ENCODE results near the gene SLC1A1. TPM values are rescaled to one million over a fixed set of nuclear protein-coding genes. Genes with fewer than 3 reads are reported as not detected.

Gene SLC1A1
- total RNA-seq, 1 donor from 2014 or later: 4.7 TPM

DNA sequence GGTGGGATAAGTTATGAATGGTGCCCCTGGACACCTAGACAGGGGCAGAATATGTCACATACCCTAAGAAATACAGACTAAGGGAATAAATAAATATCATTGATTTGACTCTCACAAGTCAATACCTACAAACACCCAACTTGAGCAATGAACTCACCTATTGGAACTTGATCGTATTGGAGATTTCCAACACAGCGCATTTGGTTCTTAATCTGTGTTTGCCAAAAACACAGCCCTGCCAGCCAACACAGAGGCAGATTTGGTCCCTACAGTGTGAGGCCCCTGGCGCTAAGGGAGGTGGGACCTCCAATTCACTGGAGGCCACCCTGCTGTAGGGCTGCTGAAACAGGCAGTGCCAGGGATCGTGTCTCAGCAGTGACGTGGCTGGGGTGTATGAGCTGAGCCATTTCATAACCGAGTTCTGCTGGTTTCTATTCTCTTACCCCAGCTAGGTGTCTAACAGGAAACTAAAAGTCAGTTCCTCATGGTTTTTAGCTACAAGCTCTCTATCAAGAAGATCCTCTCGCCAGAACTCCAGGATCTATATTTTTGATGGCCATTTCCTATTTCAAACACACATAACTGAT lies 84.5 kb downstream of the SLC1A1 start:
- TF ChIP-seq, protein P1, sequence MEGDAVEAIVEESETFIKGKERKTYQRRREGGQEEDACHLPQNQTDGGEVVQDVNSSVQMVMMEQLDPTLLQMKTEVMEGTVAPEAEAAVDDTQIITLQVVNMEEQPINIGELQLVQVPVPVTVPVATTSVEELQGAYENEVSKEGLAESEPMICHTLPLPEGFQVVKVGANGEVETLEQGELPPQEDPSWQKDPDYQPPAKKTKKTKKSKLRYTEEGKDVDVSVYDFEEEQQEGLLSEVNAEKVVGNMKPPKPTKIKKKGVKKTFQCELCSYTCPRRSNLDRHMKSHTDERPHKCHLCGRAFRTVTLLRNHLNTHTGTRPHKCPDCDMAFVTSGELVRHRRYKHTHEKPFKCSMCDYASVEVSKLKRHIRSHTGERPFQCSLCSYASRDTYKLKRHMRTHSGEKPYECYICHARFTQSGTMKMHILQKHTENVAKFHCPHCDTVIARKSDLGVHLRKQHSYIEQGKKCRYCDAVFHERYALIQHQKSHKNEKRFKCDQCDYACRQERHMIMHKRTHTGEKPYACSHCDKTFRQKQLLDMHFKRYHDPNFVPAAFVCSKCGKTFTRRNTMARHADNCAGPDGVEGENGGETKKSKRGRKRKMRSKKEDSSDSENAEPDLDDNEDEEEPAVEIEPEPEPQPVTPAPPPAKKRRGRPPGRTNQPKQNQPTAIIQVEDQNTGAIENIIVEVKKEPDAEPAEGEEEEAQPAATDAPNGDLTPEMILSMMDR (IDR thresholded peaks at IDR 0.05; ENCODE audit: insufficient read depth, low read length, poor library complexity, severe bottlenecking): no peak
- Histone ChIP-seq H3K27me3 (ENCODE audit: control insufficient read depth, insufficient read depth, low read length) (no peaks in the 10 kb centered on the region), H3K4me3 (ENCODE audit: low read depth, low read length) (no peak overlapping the region), H3K36me3 (ENCODE audit: control insufficient read depth, insufficient read depth, low read length) (no peaks in the 10 kb centered on the region)
- DNase-seq (ENCODE audit: low read depth): no peak

DNA sequence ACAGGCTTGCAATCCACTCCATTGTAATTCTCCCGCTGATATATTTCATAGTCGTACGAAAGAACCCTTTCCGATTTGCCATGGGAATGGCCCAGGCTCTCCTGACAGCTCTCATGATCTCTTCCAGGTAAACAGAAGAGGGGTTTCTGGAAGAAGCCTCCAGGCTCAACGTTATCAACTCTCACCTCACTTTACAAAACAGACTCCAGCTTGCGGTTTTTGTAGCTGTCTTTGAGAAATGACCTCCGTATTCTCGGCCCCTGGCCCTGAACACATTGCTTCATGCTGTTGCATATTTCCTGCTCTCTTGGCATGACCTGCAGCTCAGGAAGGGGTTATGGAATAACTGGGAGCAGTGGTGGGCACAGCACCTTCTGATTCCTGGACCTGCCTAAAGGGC lies 85.7 kb downstream of the SLC1A1 start:
- H3K4me3 ChIP-seq (ENCODE audit: low read depth, low read length): no peak overlapping the region
- H3K36me3 ChIP-seq (ENCODE audit: control insufficient read depth, insufficient read depth, low read length): no peaks in the 10 kb centered on the region
- no peaks in the 10 kb centered on the region for H3K27me3 ChIP-seq (ENCODE audit: control insufficient read depth, insufficient read depth, low read length)
- DNase-seq (ENCODE audit: low read depth): no peak
- TF ChIP-seq, protein P1 (IDR thresholded peaks at IDR 0.05; ENCODE audit: insufficient read depth, low read length, poor library complexity, severe bottlenecking): no peak

DNA sequence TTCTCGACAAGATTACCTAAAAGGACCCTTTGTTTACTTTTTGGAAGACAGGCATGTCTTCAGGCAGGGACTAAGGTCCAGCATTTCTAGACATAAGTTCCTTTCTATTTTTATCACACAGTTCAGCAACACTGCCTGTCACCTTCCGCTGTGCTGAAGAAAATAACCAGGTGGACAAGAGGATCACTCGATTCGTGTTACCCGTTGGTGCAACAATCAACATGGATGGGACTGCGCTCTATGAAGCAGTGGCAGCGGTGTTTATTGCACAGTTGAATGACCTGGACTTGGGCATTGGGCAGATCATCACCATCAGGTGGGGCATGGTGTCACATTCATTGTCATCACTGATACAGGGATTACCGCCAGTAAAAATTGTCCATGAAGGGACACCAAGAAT lies 86.2 kb downstream of the SLC1A1 start:
- TF ChIP-seq, protein P1 (IDR thresholded peaks at IDR 0.05; ENCODE audit: insufficient read depth, low read length, poor library complexity, severe bottlenecking): no peak

DNA sequence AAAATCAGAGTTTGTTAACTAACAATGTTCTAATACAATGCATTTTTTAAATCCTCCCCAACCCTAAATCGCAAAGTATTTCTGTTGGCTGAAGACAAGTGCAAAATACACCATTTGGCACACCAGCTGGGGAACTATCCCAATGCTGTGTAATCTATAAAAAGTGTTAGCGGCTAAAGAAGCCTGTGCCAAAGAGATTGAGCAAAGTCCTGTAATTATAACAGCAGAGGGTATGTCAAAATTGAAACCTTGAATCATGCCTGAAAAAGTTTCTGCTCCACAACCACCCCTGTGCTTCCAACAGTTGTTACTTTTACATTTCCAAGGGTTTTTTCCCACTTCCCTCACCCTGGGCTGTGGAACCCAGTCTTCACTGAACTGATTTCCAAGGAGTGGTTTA lies 88.7 kb downstream of the SLC1A1 start:
- DNase-seq (ENCODE audit: low read depth): no peak

More for the DNA sequence above, 86.2 kb downstream of the SLC1A1 start:
- no peak for DNase-seq (ENCODE audit: low read depth)
- Histone ChIP-seq H3K36me3 (ENCODE audit: control insufficient read depth, insufficient read depth, low read length) (no peaks in the 10 kb centered on the region), H3K4me3 (ENCODE audit: low read depth, low read length) (no peak overlapping the region), H3K27me3 (ENCODE audit: control insufficient read depth, insufficient read depth, low read length) (no peaks in the 10 kb centered on the region)

DNA sequence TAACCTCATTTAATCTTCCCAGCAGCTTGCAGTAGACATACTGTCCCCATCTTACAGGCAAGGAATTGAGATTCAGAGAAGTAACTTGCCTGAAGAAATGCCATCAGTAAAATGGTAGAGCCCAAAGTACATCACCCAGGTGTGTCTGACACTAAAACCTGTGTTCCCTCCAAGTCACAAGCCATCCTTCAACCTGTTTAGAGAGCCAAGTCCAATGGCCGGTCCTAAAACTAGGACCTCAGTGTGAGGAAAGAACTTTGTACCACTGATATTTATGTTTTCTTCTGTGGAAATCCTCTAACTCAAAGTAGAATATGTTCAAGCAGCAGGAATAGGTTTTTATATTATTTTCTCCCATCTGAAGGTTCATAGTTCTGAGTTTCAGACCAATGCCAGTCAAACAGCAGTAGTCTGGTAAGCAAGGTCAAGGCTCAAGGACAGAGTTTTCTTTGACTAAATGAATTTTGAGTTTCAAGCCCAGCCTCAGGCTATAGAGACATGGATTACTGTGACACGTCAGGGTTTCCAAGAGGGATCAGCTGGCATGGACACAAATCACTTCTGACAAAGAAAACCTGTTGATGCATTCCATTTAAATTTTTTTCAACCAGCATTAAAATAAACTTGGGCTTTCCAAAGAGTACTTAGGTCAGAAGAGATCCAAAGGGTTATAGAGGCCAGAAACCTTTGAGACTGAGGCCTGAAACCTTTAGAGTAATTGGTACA lies 90.9 kb downstream of the SLC1A1 start:
- H3K36me3 ChIP-seq (ENCODE audit: control insufficient read depth, insufficient read depth, low read length): no peaks in the 10 kb centered on the region
- H3K4me3 ChIP-seq (ENCODE audit: low read depth, low read length): no peak overlapping the region
- TF ChIP-seq, protein P1 (IDR thresholded peaks at IDR 0.05; ENCODE audit: insufficient read depth, low read length, poor library complexity, severe bottlenecking): no peak
- H3K27me3 ChIP-seq (ENCODE audit: control insufficient read depth, insufficient read depth, low read length): no peaks in the 10 kb centered on the region
- DNase-seq (ENCODE audit: low read depth): no peak

More for the DNA sequence above, 88.7 kb downstream of the SLC1A1 start:
- no peaks in the 10 kb centered on the region for H3K36me3 ChIP-seq (ENCODE audit: control insufficient read depth, insufficient read depth, low read length)
- TF ChIP-seq, protein P1 (IDR thresholded peaks at IDR 0.05; ENCODE audit: insufficient read depth, low read length, poor library complexity, severe bottlenecking): no peak
- no peaks in the 10 kb centered on the region for H3K27me3 ChIP-seq (ENCODE audit: control insufficient read depth, insufficient read depth, low read length)
- H3K4me3 ChIP-seq (ENCODE audit: low read depth, low read length): no peak overlapping the region

All from kidney epithelial cell (primary cell).